H1 (cell line): Measurements from ENCODE around the gene HAO2. TPM values are rescaled to one million over a fixed set of nuclear protein-coding genes. Genes with fewer than 3 reads are reported as not detected.
A peak's percentile ranks its signal among the peaks of the same experiment; 100 is the strongest.

Experiments used
- CTCF ChIA-PET: fragments of 300-600 bp; sonication (Branson Sonifier 250); formaldehyde crosslinking; loops from one replicate; lab custom pipeline; 2021; ENCODE audit not compliant: partially characterized antibody; lab: Charles Lee
- POLR2A ChIA-PET: fragments of 300-600 bp; sonication (Branson Sonifier 250); formaldehyde crosslinking; loops from one replicate; lab custom pipeline; 2021; ENCODE audit warnings: inconsistent platforms; ENCODE audit not compliant: partially characterized antibody; lab: Charles Lee
- DNase-seq, 2 experiments: peaks; one replicate each; pipeline versions ENCODE4 v3.0.0 to v3.0.0-alpha.2; 2010 to 2022; ENCODE audit warnings: low spot score in 2 of 2, low read depth in 1 of 2, mixed read lengths in 1 of 2
- FAIRE-seq: peaks from 2 replicates; lab custom pipeline; 2011; peaks lifted over from hg19 to GRCh38; lab: Jason Lieb, UNC
- H2AFZ ChIP-seq: 2 replicates; pipeline ENCODE4 v1.8.1; 2012; ENCODE audit warnings: low read length, inconsistent platforms
- H2AK5ac ChIP-seq: 2 replicates; pipeline ENCODE4 v1.6.1; 2013; ENCODE audit warnings: low read depth, low read length
- H2BK120ac ChIP-seq: replicated peaks from 2 replicates; pipeline ENCODE3; 2013; ENCODE audit warnings: low read depth, low read length, inconsistent platforms
- H2BK12ac ChIP-seq: 2 replicates; pipeline ENCODE4 v1.6.1; 2013; ENCODE audit warnings: low read depth, low read length
- H2BK15ac ChIP-seq: 2 replicates; pipeline ENCODE4 v1.6.1; 2013; ENCODE audit warnings: low read length
- H2BK20ac ChIP-seq: 2 replicates; pipeline ENCODE4 v1.6.1; 2013; ENCODE audit warnings: low read length
- H2BK5ac ChIP-seq: 2 replicates; pipeline ENCODE4 v1.6.1; 2013; ENCODE audit warnings: low read depth, low read length
- H3K14ac ChIP-seq: 2 replicates; pipeline ENCODE4 v1.6.1; 2013; ENCODE audit warnings: inconsistent platforms; ENCODE audit not compliant: insufficient read length
- H3K18ac ChIP-seq: 2 replicates; pipeline ENCODE4 v1.6.1; 2013; ENCODE audit warnings: low read length; ENCODE audit errors: extremely low read depth
- H3K23ac ChIP-seq: 2 replicates; pipeline ENCODE4 v1.6.1; 2013; ENCODE audit warnings: inconsistent platforms; ENCODE audit not compliant: insufficient read length
- H3K23me2 ChIP-seq: 2 replicates; pipeline ENCODE4 v1.6.1; 2013; ENCODE audit warnings: low read depth, low read length
- H3K27ac ChIP-seq: 2 replicates; pipeline ENCODE4 v1.6.1; 2011; ENCODE audit warnings: low read depth, low read length, inconsistent platforms
- H3K27me3 ChIP-seq, 4 experiments: replicated peaks in 1 of 4; 1 replicate in 1 of 4; 2 replicates in 3 of 4; pipeline versions ENCODE4 v1.6.1 to v1.8.1; 2011 to 2013; ENCODE audit warnings: low read length in 3 of 4, mild to moderate bottlenecking in 3 of 4, inconsistent platforms in 2 of 4, mixed read lengths in 2 of 4, moderate library complexity in 1 of 4; ENCODE audit not compliant: control insufficient read depth in 3 of 4, insufficient read depth in 3 of 4; ENCODE audit errors: extremely low read depth in 1 of 4
- H3K36me3 ChIP-seq, 4 experiments: 2 replicates each; pipeline versions ENCODE4 v1.6.1 to v1.8.1; 2011 to 2013; ENCODE audit warnings: mild to moderate bottlenecking in 4 of 4, low read length in 3 of 4, moderate library complexity in 2 of 4, control low read depth in 1 of 4, inconsistent platforms in 1 of 4; ENCODE audit not compliant: insufficient read depth in 4 of 4, control insufficient read depth in 2 of 4
- H3K4ac ChIP-seq: replicated peaks from 2 replicates; pipeline ENCODE3; 2013; ENCODE audit warnings: low read length, low read depth, mixed read lengths, inconsistent platforms; ENCODE audit not compliant: insufficient read length
- H3K4me1 ChIP-seq, 4 experiments: replicated peaks in 1 of 4; 1 replicate in 1 of 4; 2 replicates in 3 of 4; pipeline versions ENCODE4 v1.6.1 to v1.8.1; 2011 to 2013; ENCODE audit warnings: low read length in 3 of 4, inconsistent platforms in 2 of 4, mixed read lengths in 1 of 4; ENCODE audit not compliant: insufficient read depth in 4 of 4, control insufficient read depth in 3 of 4
- H3K4me2 ChIP-seq, 2 experiments: 2 replicates each; pipeline versions ENCODE4 v1.6.1 to v1.8.1; 2011 to 2013; ENCODE audit warnings: low read depth in 2 of 2, low read length in 2 of 2, control low read depth in 1 of 2, inconsistent platforms in 1 of 2, mild to moderate bottlenecking in 1 of 2; ENCODE audit not compliant: insufficient read depth in 1 of 2
- H3K4me3 ChIP-seq, 4 experiments: fragments of 200-600, 300-600 bp in 1 of 4; sonication (generic), shearing (Covaris generic), sonication (Bioruptor Twin) in 1 of 4; 2 replicates each; pipeline versions ENCODE4 v1.5.1 to v1.8.1; 2011 to 2016; ENCODE audit warnings: low read length in 4 of 4, low read depth in 3 of 4, control low read depth in 2 of 4, inconsistent platforms in 2 of 4, mild to moderate bottlenecking in 2 of 4, mixed read lengths in 1 of 4, moderate library complexity in 1 of 4; ENCODE audit not compliant: insufficient read depth in 2 of 4; ENCODE audit errors: extremely low read depth in 1 of 4
- H3K56ac ChIP-seq: replicated peaks from 2 replicates; pipeline ENCODE3; 2013; ENCODE audit warnings: low read depth, mild to moderate bottlenecking, mixed read lengths, low read length, inconsistent platforms; ENCODE audit not compliant: insufficient read length
- H3K79me1 ChIP-seq: 2 replicates; pipeline ENCODE4 v1.6.1; 2013; ENCODE audit warnings: low read depth, low read length, control low read depth
- H3K79me2 ChIP-seq, 2 experiments: 2 replicates each; pipeline versions ENCODE4 v1.6.1 to v1.8.1; 2012 to 2013; ENCODE audit warnings: low read length in 2 of 2, mild to moderate bottlenecking in 2 of 2, inconsistent platforms in 1 of 2; ENCODE audit not compliant: insufficient read depth in 2 of 2, control insufficient read depth in 1 of 2
- H3K9ac ChIP-seq, 4 experiments: replicated peaks in 1 of 4; 1 replicate in 1 of 4; 2 replicates in 3 of 4; pipeline versions ENCODE4 v1.6.1 to v1.8.1; 2011 to 2013; ENCODE audit warnings: low read depth in 3 of 4, low read length in 3 of 4, control low read depth in 2 of 4, mild to moderate bottlenecking in 2 of 4, moderate library complexity in 2 of 4, inconsistent platforms in 1 of 4; ENCODE audit errors: extremely low read depth in 1 of 4
- H3K9me3 ChIP-seq, 2 experiments: 2 replicates each; pipeline versions ENCODE4 v1.6.1 to v1.8.1; 2012 to 2013; ENCODE audit warnings: mild to moderate bottlenecking in 2 of 2, moderate library complexity in 2 of 2, control low read depth in 1 of 2, inconsistent platforms in 1 of 2, low read depth in 1 of 2, low read length in 1 of 2, mixed read lengths in 1 of 2; ENCODE audit not compliant: insufficient read depth in 2 of 2
- H4K20me1 ChIP-seq, 2 experiments: replicated peaks in 1 of 2; 2 replicates each; pipeline versions ENCODE3 to v1.8.1; 2011 to 2013; ENCODE audit warnings: inconsistent platforms in 2 of 2, low read length in 2 of 2, mild to moderate bottlenecking in 1 of 2; ENCODE audit not compliant: insufficient read depth in 2 of 2, control insufficient read depth in 1 of 2
- H4K5ac ChIP-seq: 2 replicates; pipeline ENCODE4 v1.6.1; 2013; ENCODE audit warnings: low read length, low read depth, mixed read lengths, inconsistent platforms; ENCODE audit not compliant: insufficient read length
- H4K8ac ChIP-seq: 2 replicates; pipeline ENCODE4 v1.8.0; 2013; ENCODE audit warnings: mild to moderate bottlenecking, moderate library complexity, low read length, inconsistent platforms; ENCODE audit not compliant: insufficient read depth; ENCODE audit errors: extremely low read depth
- H4K91ac ChIP-seq: replicated peaks from 2 replicates; pipeline ENCODE3; 2013; ENCODE audit warnings: low read length, mixed read lengths, inconsistent platforms; ENCODE audit not compliant: insufficient read length
- BACH1 ChIP-seq: IDR thresholded peaks from 2 replicates; pipeline ENCODE4 v1.6.1; 2012; ENCODE audit warnings: low read length, improper control_type of control experiment
- BRCA1 ChIP-seq: IDR thresholded peaks from 2 replicates; pipeline ENCODE4 v1.6.1; 2012; ENCODE audit warnings: low read depth, low read length, improper control_type of control experiment
- E2F6 ChIP-seq: IDR thresholded peaks from 2 replicates; pipeline ENCODE4 v1.6.1; 2012; ENCODE audit warnings: inconsistent platforms
- EP300 ChIP-seq, 2 experiments: IDR thresholded peaks; 1 replicate in 1 of 2; 2 replicates in 1 of 2; pipeline ENCODE4 v1.6.1; 2011 to 2012; ENCODE audit warnings: low read depth in 2 of 2, low read length in 2 of 2, mild to moderate bottlenecking in 2 of 2, borderline replicate concordance in 1 of 2, inconsistent platforms in 1 of 2, moderate library complexity in 1 of 2
- GTF2F1 ChIP-seq: IDR thresholded peaks from 2 replicates; pipeline ENCODE4 v1.6.1; 2012; ENCODE audit warnings: low read depth, low read length, improper control_type of control experiment, borderline replicate concordance
- JUN ChIP-seq: IDR thresholded peaks from 2 replicates; pipeline ENCODE4 v1.6.1; 2011; ENCODE audit warnings: low read depth, mild to moderate bottlenecking, improper control_type of control experiment, low read length
- KDM1A ChIP-seq: fragments of 200-600, 300-600 bp; sonication (generic); IDR thresholded peaks from 2 replicates; pipeline ENCODE4 v1.7.1; 2016; ENCODE audit warnings: mild to moderate bottlenecking, low read length, borderline replicate concordance
- NRF1 ChIP-seq: IDR thresholded peaks from 2 replicates; pipeline ENCODE4 v1.6.1; 2011; ENCODE audit warnings: mild to moderate bottlenecking, low read depth, low read length, improper control_type of control experiment
- POLR2AphosphoS5 ChIP-seq: IDR thresholded peaks from 2 replicates; pipeline ENCODE4 v1.6.1; 2011; ENCODE audit warnings: low read depth, low read length
- RFX5 ChIP-seq: IDR thresholded peaks from 2 replicates; pipeline ENCODE4 v1.6.1; 2011; ENCODE audit warnings: low read depth, low read length, improper control_type of control experiment, borderline replicate concordance
- SP1 ChIP-seq: IDR thresholded peaks from 2 replicates; pipeline ENCODE4 v1.6.1; 2011; ENCODE audit warnings: low read depth, low read length
- SRF ChIP-seq: IDR thresholded peaks from 2 replicates; pipeline ENCODE4 v1.6.1; 2011; ENCODE audit warnings: mild to moderate bottlenecking, low read depth, low read length, moderate library complexity
- TCF12 ChIP-seq: IDR thresholded peaks from 2 replicates; pipeline ENCODE4 v1.6.1; 2011; ENCODE audit warnings: low read depth, mild to moderate bottlenecking, low read length
- WGBS, 2 experiments: shearing (Covaris generic) in 1 of 2; methylation state at CpG; one replicate each; pipeline versions ENCODE4 v1.1.6 to v1.1.7; 2013 to 2015; ENCODE audit warnings: low lambda C conversion rate in 2 of 2, mixed read lengths in 2 of 2, inconsistent platforms in 1 of 2, low coverage in 1 of 2, missing lambda C conversion rate in 1 of 2; ENCODE audit not compliant: insufficient replicate concordance in 2 of 2, insufficient coverage in 1 of 2, insufficient read length in 1 of 2; ENCODE audit errors: extremely low coverage in 1 of 2, missing lambda C conversion rate in 1 of 2; 5-methylcytosine and 5-hydroxymethylcytosine counted together
- polyA plus RNA-seq, 7 experiments: library from polyadenylated mRNA; depleted of rRNA in 3 of 7; stranded (reverse) in 5 of 7; unstranded in 2 of 7; fragments of >200 nt in 5 of 7; fragments of 200-250 nt in 2 of 7; gene quantifications; 1 replicate in 5 of 7; 2 replicates in 1 of 7; 4 replicates in 1 of 7; pipeline versions ENCODE4 v1.2.1 to v1.2.3, GENCODE V29; 2011 to 2013; ENCODE audit warnings: missing spikeins in 2 of 7, mixed read lengths in 2 of 7
- total RNA-seq: library from RNA; stranded (reverse); fragmentation: NEBNext Ultra II Directional; extraction: Animal tissue kit (Norgen Biotek cat#: 25700); gene quantifications from 2 replicates; pipeline ENCODE4 v1.2.1, GENCODE V29; 2021

HAO2 gene
- total and polyA plus RNA-seq, 2 of the 8 experiments (the other 6 are each of a cell fraction or from before 2014, with no cell fraction given): not detected

- no peak overlapping the region for H2AFZ ChIP-seq
- CTCF ChIA-PET: interaction anchor here (0.6 to 4.5 kb wide), 8 partner anchors 9 to 31 kb away, joined by 3 to 17 read pairs (median 6); no protein-coding TSS in a partner anchor
- no peak overlapping the region for H3K23ac ChIP-seq
- peaks cover 0 to 4% (median 2%) of the 10 kb centered on the region in 4 experiments; a peak in 2 of 7 replicates for H3K4me1 ChIP-seq
- H3K4me2 ChIP-seq: no peak overlapping the region
- H3K27me3 ChIP-seq: no peaks in the 10 kb centered on the region
- DNase-seq (no peak), FAIRE-seq (no peak)
- no peak overlapping the region for H2BK12ac ChIP-seq
- H4K8ac ChIP-seq: no peak overlapping the region
- no peak overlapping the region for H2BK5ac ChIP-seq
- H2BK120ac ChIP-seq: peak overlapping the region; percentile 64
- no peaks in the 10 kb centered on the region for H3K79me2 ChIP-seq
- H2BK15ac ChIP-seq: no peak overlapping the region
- no peak overlapping the region for H2AK5ac ChIP-seq
- H4K5ac ChIP-seq: no peak overlapping the region
- H3K9me3 ChIP-seq: peaks cover 4 to 7% of the 10 kb centered on the region in 2 experiments; a peak in 1 of 4 replicates
- no peak overlapping the region for H3K4me3 ChIP-seq
- WGBS, 2 experiments: 90% methylated on average over 1 of the region's 1 CpG; no CpG with 5 or more reads in 1 of the 2 experiments
- H2BK20ac ChIP-seq: no peak overlapping the region
- no peaks in the 10 kb centered on the region for H3K79me1 ChIP-seq
- no peak overlapping the region for H3K14ac ChIP-seq
- H3K36me3 ChIP-seq: peaks cover 0 to 4% (median 0%) of the 10 kb centered on the region in 4 experiments; a peak in 1 of 8 replicates
- no peak overlapping the region for H4K91ac ChIP-seq
- H3K23me2 ChIP-seq: no peaks in the 10 kb centered on the region
- H3K4ac ChIP-seq: no peak overlapping the region
- POLR2A ChIA-PET: interaction anchor here (1.0 kb wide), 1 partner anchor 8 kb away, joined by 4 read pairs; no protein-coding TSS in a partner anchor
- no peak overlapping the region for H3K27ac ChIP-seq
- no peak overlapping the region for H3K9ac ChIP-seq
- no peak overlapping the region; the same call in 1 of the 2 replicates for H3K18ac ChIP-seq
- no peaks in the 10 kb centered on the region for H4K20me1 ChIP-seq
- no peak overlapping the region for H3K56ac ChIP-seq
- TF ChIP-seq POLR2AphosphoS5: no peak
- no peak for TF ChIP-seq RFX5
- no peak for TF ChIP-seq NRF1
- TF ChIP-seq TCF12: no peak
- TF ChIP-seq BACH1: no peak
- no peak for TF ChIP-seq EP300 (IDR thresholded peaks at IDR 0.05; ENCODE audit: borderline replicate concordance in 1 of 2, low read depth in 2 of 2, low read length in 2 of 2)
- TF ChIP-seq E2F6: no peak
- TF ChIP-seq JUN: no peak
- no peak for TF ChIP-seq KDM1A
- TF ChIP-seq GTF2F1: no peak
- TF ChIP-seq BRCA1: no peak
- no peak for TF ChIP-seq SRF
- no peak for TF ChIP-seq SP1
These were observed 20.7 kb upstream of the HAO2 start for GRCh38 chr1:119347858-119348257.
